Fibroblast of lung (primary cell): ENCODE results near the gene SLC23A2. TPM values are rescaled to one million over a fixed set of nuclear protein-coding genes. Genes with fewer than 3 reads are reported as not detected.

Source experiments
- DNase-seq, 2 donors: peaks; one replicate each; pipeline versions ENCODE4 v3.0.0 to v3.0.0-alpha.2; 2010; ENCODE audit warnings: low read depth in 2 of 2
- H2AFZ ChIP-seq: 2 replicates; pipeline ENCODE4 v1.5.1; 2012; ENCODE audit warnings: low read length, control low read depth, inconsistent platforms
- H3K27ac ChIP-seq: 2 replicates; pipeline ENCODE4 v1.5.1; 2011; ENCODE audit warnings: low read length, control low read depth; ENCODE audit not compliant: insufficient read depth
- H3K27me3 ChIP-seq: 2 replicates; pipeline ENCODE4 v1.5.1; 2011; ENCODE audit warnings: mild to moderate bottlenecking, low read length; ENCODE audit not compliant: control insufficient read depth, insufficient read depth
- H3K36me3 ChIP-seq: 2 replicates; pipeline ENCODE4 v1.5.1; 2011; ENCODE audit warnings: low read length; ENCODE audit not compliant: control insufficient read depth, insufficient read depth
- H3K4me1 ChIP-seq: 2 replicates; pipeline ENCODE4 v1.5.1; 2011; ENCODE audit warnings: low read length; ENCODE audit not compliant: control insufficient read depth, insufficient read depth; ENCODE audit errors: extremely low read depth
- H3K4me2 ChIP-seq: 2 replicates; pipeline ENCODE4 v1.5.1; 2011; ENCODE audit warnings: low read length, control low read depth; ENCODE audit not compliant: insufficient read depth; ENCODE audit errors: extremely low read depth
- H3K4me3 ChIP-seq, 4 experiments: fragments of 200-600 bp in 1 of 4; sonication (generic) in 1 of 4; replicated peaks in 1 of 4; 2 replicates each; pipeline ENCODE4 v1.5.1; 2011 to 2016; ENCODE audit warnings: low read length in 4 of 4, low read depth in 3 of 4, mild to moderate bottlenecking in 3 of 4, control low read depth in 2 of 4, inconsistent platforms in 1 of 4, mixed read lengths in 1 of 4; ENCODE audit not compliant: insufficient read depth in 1 of 4; ENCODE audit errors: control extremely low read depth in 1 of 4
- H3K79me2 ChIP-seq: 2 replicates; pipeline ENCODE4 v1.5.1; 2012; ENCODE audit warnings: mild to moderate bottlenecking, low read length, inconsistent platforms; ENCODE audit not compliant: control insufficient read depth, insufficient read depth
- H3K9ac ChIP-seq: 2 replicates; pipeline ENCODE4 v1.5.1; 2011; ENCODE audit warnings: mild to moderate bottlenecking, low read length, control low read depth; ENCODE audit not compliant: insufficient read depth
- H3K9me3 ChIP-seq: 2 replicates; pipeline ENCODE4 v1.5.1; 2012; ENCODE audit warnings: low read depth, low read length; ENCODE audit not compliant: control insufficient read depth, insufficient read depth
- H4K20me1 ChIP-seq: 2 replicates; pipeline ENCODE4 v1.5.1; 2011; ENCODE audit warnings: low read length; ENCODE audit not compliant: control insufficient read depth, insufficient read depth; ENCODE audit errors: extremely low read depth
- CTCF ChIP-seq, 2 donors: IDR thresholded peaks in 1 of 2; conservative IDR thresholded peaks in 1 of 2; 1 replicate in 1 of 2; 2 replicates in 1 of 2; pipeline ENCODE4 v1.5.1; 2011 to 2012; ENCODE audit warnings: low read length in 2 of 2, control low read depth in 1 of 2, inconsistent platforms in 1 of 2, low read depth in 1 of 2, mild to moderate bottlenecking in 1 of 2
- EZH2 ChIP-seq: IDR thresholded peaks from 2 replicates; pipeline ENCODE4 v1.5.1; 2012; ENCODE audit warnings: low read length, control low read depth, mild to moderate bottlenecking; ENCODE audit errors: missing control alignments
- polyA plus RNA-seq, 2 donors: library from polyadenylated mRNA; depleted of rRNA in 1 of 2; stranded (reverse) in 1 of 2; unstranded in 1 of 2; fragments of >200 nt; gene quantifications; 2 replicates each; pipeline ENCODE4 v1.2.1, GENCODE V29; 2011 to 2012; ENCODE audit warnings: missing spikeins in 1 of 2
- total RNA-seq: library from RNA; depleted of rRNA; stranded (reverse); fragments of >200 nt; gene quantifications from 2 replicates; pipeline ENCODE4 v1.2.1, GENCODE V29; 2014

Gene SLC23A2
- total and polyA plus RNA-seq, 2 donors (not counting 1 experiment from before 2014, with no cell fraction given): 12.1 to 17.5 TPM

GRCh38 chr20:4873396-4873795 lies 127.9 kb downstream of the SLC23A2 start:
- Histone ChIP-seq H3K79me2 (no peaks in the 10 kb centered on the region), H3K27me3 (no peaks in the 10 kb centered on the region), H2AFZ (no peak overlapping the region), H3K27ac (no peak overlapping the region), H3K9me3 (no peaks in the 10 kb centered on the region), H3K9ac (no peak overlapping the region), H3K36me3 (no peaks in the 10 kb centered on the region), H4K20me1 (no peaks in the 10 kb centered on the region), H3K4me2 (no peak overlapping the region), H3K4me3 (no peak overlapping the region), H3K4me1 (no peaks in the 10 kb centered on the region)
- TF ChIP-seq CTCF (conservative IDR thresholded peaks at IDR 0.05 in 1 of 2, IDR thresholded peaks at IDR 0.05 in 1 of 2; ENCODE audit: low read depth in 1 of 2, low read length in 2 of 2) (no peak), EZH2 (no peak)
- DNase-seq: no peak

- Histone ChIP-seq H3K9me3 (no peaks in the 10 kb centered on the region), H3K4me3 (no peak overlapping the region), H3K79me2 (no peaks in the 10 kb centered on the region), H3K4me1 (no peaks in the 10 kb centered on the region), H3K36me3 (no peaks in the 10 kb centered on the region), H3K27me3 (no peaks in the 10 kb centered on the region), H3K4me2 (no peak overlapping the region), H4K20me1 (no peaks in the 10 kb centered on the region), H3K9ac (no peak overlapping the region), H2AFZ (no peak overlapping the region), H3K27ac (no peak overlapping the region)
- no peak for TF ChIP-seq EZH2
- TF ChIP-seq CTCF (conservative IDR thresholded peaks at IDR 0.05 in 1 of 2, IDR thresholded peaks at IDR 0.05 in 1 of 2; ENCODE audit: low read depth in 1 of 2, low read length in 2 of 2): no peak
- no peak for DNase-seq
Measured at GRCh38 chr20:4871486-4871885, 129.8 kb downstream of the SLC23A2 start.

GRCh38 chr20:4870906-4871305 lies 130.4 kb downstream of the SLC23A2 start:
- no peaks in the 10 kb centered on the region for H3K9me3 ChIP-seq
- H2AFZ ChIP-seq: no peak overlapping the region
- H3K27me3 ChIP-seq: no peaks in the 10 kb centered on the region
- H3K4me1 ChIP-seq: no peaks in the 10 kb centered on the region
- H3K9ac ChIP-seq: no peak overlapping the region
- no peaks in the 10 kb centered on the region for H4K20me1 ChIP-seq
- no peaks in the 10 kb centered on the region for H3K36me3 ChIP-seq
- H3K79me2 ChIP-seq: no peaks in the 10 kb centered on the region
- no peak overlapping the region for H3K27ac ChIP-seq
- no peak for DNase-seq
- no peak overlapping the region for H3K4me3 ChIP-seq
- TF ChIP-seq CTCF (conservative IDR thresholded peaks at IDR 0.05 in 1 of 2, IDR thresholded peaks at IDR 0.05 in 1 of 2; ENCODE audit: low read depth in 1 of 2, low read length in 2 of 2): no peak
- TF ChIP-seq EZH2: no peak
- H3K4me2 ChIP-seq: no peak overlapping the region
